ENCODE results near the gene PON3.

DNA sequence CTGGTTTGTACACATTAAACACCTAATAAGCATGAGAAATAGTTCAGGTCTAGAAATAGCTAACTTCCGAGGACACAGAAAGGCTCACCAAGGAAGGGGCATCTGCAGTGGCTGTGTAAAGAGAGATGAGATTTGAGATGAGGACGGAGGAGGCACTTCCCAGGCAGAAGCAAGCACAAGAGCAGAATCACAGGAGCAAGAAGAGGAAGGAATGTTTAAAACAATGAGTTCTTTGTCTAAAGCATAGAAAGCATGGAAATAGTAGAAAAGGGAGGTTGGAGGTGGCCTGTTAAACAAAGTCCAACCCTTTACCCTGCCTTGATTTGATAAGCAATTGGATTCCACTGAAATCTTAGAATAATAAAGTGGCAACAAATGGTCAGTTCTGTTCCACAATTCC, 11.6 kb upstream of the PON3 start:
- no peak for TF ChIP-seq CHD2 (IDR thresholded peaks at IDR 0.05; ENCODE audit: low read length)
- TF ChIP-seq RNF2 (IDR thresholded peaks at IDR 0.05; ENCODE audit: borderline replicate concordance, low read depth, low read length, missing control alignments, poor library complexity, severe bottlenecking): no peak
- TF ChIP-seq, protein P1, sequence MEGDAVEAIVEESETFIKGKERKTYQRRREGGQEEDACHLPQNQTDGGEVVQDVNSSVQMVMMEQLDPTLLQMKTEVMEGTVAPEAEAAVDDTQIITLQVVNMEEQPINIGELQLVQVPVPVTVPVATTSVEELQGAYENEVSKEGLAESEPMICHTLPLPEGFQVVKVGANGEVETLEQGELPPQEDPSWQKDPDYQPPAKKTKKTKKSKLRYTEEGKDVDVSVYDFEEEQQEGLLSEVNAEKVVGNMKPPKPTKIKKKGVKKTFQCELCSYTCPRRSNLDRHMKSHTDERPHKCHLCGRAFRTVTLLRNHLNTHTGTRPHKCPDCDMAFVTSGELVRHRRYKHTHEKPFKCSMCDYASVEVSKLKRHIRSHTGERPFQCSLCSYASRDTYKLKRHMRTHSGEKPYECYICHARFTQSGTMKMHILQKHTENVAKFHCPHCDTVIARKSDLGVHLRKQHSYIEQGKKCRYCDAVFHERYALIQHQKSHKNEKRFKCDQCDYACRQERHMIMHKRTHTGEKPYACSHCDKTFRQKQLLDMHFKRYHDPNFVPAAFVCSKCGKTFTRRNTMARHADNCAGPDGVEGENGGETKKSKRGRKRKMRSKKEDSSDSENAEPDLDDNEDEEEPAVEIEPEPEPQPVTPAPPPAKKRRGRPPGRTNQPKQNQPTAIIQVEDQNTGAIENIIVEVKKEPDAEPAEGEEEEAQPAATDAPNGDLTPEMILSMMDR (IDR thresholded peaks at IDR 0.05; ENCODE audit: control extremely low read depth in 1 of 3, insufficient read depth in 1 of 3, low read depth in 1 of 3, low read length in 3 of 3): no peak
- TF ChIP-seq BCL11A (IDR thresholded peaks at IDR 0.05; ENCODE audit: low read depth in 2 of 2, low read length in 2 of 2): no peak
- no peak for TF ChIP-seq EZH2 (IDR thresholded peaks at IDR 0.05; ENCODE audit: low read depth, low read length, severe bottlenecking)
- no peak for TF ChIP-seq SP1 (IDR thresholded peaks at IDR 0.05; ENCODE audit: low read depth, low read length)
- no peak for TF ChIP-seq HDAC2 (IDR thresholded peaks at IDR 0.05; ENCODE audit: borderline replicate concordance in 1 of 2, low read depth in 2 of 2, low read length in 2 of 2)
- no peak for TF ChIP-seq POLR2A (IDR thresholded peaks at IDR 0.05; ENCODE audit: control extremely low read depth in 1 of 2, low read depth in 2 of 2, low read length in 2 of 2)
- no peak for TF ChIP-seq POLR2AphosphoS5 (IDR thresholded peaks at IDR 0.05; ENCODE audit: low read depth, low read length)
